A549 (cell line): ENCODE results near the gene ARF5.

Source experiments
- HOXB13 ChIP-seq: fragments of 250-450 bp; sonication (Bioruptor Pico); IDR thresholded peaks from 2 replicates; pipeline ENCODE4 v1.5.0; 2020; ENCODE audit warnings: low read depth, mild to moderate bottlenecking, moderate library complexity
- POLR2A ChIP-seq: IDR thresholded peaks from 2 replicates; pipeline ENCODE4 v1.6.1; 2012; ENCODE audit warnings: mild to moderate bottlenecking, low read length
- TF ChIP-seq, protein P1 (sequence below): fragments of 150-350 bp; IDR thresholded peaks from 2 replicates; pipeline ENCODE4 v1.6.1; 2014; ENCODE audit warnings: low read depth, mild to moderate bottlenecking, low read length

DNA sequence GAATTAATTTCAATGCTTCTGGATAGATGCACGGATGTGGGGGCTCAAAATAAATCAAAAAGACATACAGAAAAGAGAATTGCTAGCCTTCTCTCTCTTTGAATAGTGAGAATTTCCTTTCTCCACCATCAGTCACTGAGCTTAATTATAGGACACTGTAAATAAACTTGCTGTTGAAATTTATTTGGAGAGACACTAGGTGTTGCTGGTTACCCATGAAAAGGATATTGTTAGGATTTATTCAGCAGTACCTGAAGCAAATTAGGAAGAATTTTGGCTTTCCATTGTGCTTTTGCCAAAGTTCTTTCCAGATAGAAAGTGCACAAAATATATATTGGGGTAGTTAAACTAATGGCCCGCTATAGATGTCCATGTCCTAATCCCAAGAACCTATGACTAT lies 30.4 kb upstream of the ARF5 start:
- TF ChIP-seq, protein P1, sequence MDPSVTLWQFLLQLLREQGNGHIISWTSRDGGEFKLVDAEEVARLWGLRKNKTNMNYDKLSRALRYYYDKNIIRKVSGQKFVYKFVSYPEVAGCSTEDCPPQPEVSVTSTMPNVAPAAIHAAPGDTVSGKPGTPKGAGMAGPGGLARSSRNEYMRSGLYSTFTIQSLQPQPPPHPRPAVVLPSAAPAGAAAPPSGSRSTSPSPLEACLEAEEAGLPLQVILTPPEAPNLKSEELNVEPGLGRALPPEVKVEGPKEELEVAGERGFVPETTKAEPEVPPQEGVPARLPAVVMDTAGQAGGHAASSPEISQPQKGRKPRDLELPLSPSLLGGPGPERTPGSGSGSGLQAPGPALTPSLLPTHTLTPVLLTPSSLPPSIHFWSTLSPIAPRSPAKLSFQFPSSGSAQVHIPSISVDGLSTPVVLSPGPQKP = no peak
- no peak for TF ChIP-seq HOXB13 (CRISPR knock-in tag)
- TF ChIP-seq POLR2A = no peak
